ENCODE results near the gene NUCB1.

DNA sequence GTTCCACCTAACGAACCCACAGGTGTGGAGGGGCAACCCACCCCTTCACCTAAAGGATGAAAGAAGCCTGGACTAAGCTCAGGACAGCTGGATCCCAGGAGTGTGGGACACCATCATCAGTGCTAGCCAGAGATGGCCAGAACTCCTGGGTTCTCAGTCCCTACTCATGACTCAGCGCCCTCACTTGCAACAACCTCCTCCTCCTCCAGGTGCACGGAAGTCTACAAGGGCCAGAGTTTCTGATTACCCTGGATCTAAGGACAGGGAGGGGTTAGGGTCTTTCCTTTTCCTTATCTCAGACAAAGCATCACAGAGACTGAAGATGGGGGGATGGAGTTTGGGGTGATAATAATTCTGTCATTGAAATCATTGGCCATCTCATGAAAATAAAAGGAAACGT is 9.6 kb upstream of the NUCB1 start:
- no peak for TF ChIP-seq POLR2AphosphoS5 (IDR thresholded peaks at IDR 0.05)
- no peak for TF ChIP-seq POLR2A (IDR thresholded peaks at IDR 0.05)

Measured in stomach (tissue), 4 donors.